H1 (cell line): ENCODE data around the gene IL17REL. TPM values are rescaled to one million over a fixed set of nuclear protein-coding genes. Genes with fewer than 3 reads are reported as not detected.

Source experiments
- RNF2 ChIP-seq: fragments of 200-900, 300-1000 bp; sonication (generic); IDR thresholded peaks from 2 replicates; pipeline ENCODE4 v1.7.1; 2016; ENCODE audit warnings: borderline replicate concordance, low read depth, mild to moderate bottlenecking, antibody characterized with exemption, low read length; ENCODE audit not compliant: poor library complexity, severe bottlenecking; ENCODE audit errors: missing control alignments
- SP2 ChIP-seq: IDR thresholded peaks from 2 replicates; pipeline ENCODE4 v1.6.1; 2012; ENCODE audit warnings: mild to moderate bottlenecking, low read length, inconsistent platforms
- TAF7 ChIP-seq: optimal IDR thresholded peaks from 2 replicates; pipeline ENCODE3; 2011; ENCODE audit warnings: low read depth, mild to moderate bottlenecking, inconsistent platforms, low read length, moderate library complexity, borderline replicate concordance
- YY1 ChIP-seq: IDR thresholded peaks from 2 replicates; pipeline ENCODE4 v1.6.1; 2011; ENCODE audit warnings: low read depth, mild to moderate bottlenecking, low read length
- polyA plus RNA-seq, 7 experiments: library from polyadenylated mRNA; depleted of rRNA in 3 of 7; stranded (reverse) in 5 of 7; unstranded in 2 of 7; fragments of >200 nt in 5 of 7; fragments of 200-250 nt in 2 of 7; gene quantifications; 1 replicate in 5 of 7; 2 replicates in 1 of 7; 4 replicates in 1 of 7; pipeline versions ENCODE4 v1.2.1 to v1.2.3, GENCODE V29; 2011 to 2013; ENCODE audit warnings: missing spikeins in 2 of 7, mixed read lengths in 2 of 7
- total RNA-seq: library from RNA; stranded (reverse); fragmentation: NEBNext Ultra II Directional; extraction: Animal tissue kit (Norgen Biotek cat#: 25700); gene quantifications from 2 replicates; pipeline ENCODE4 v1.2.1, GENCODE V29; 2021
- TF ChIP-seq, protein P1 (sequence below): IDR thresholded peaks from 2 replicates; pipeline ENCODE4 v1.6.1; 2012; ENCODE audit warnings: inconsistent platforms

IL17REL gene
- total and polyA plus RNA-seq, 2 of the 8 experiments (the other 6 are each of a cell fraction or from before 2014, with no cell fraction given): 0.15 to 0.20 TPM

DNA sequence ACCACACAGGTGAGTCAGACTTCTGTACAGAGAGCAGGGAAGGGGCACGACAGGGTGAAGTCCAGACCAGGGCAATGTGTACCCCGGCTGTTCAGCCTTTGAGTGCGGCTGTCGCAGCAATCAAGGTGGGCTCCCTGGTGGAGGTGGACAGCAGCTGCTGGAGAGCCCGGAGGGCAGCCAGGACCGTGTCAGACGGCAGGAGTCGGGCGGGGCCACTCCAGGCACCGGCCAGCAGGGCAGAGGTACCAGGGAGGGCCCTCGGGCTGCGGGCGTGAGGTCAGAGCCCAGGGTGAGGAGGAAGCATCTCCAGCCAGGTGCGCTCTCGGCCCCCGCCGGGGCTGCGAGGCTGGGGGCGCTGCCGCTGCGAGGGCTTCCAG, 52.8 kb downstream of the IL17REL start (continued):
- TF ChIP-seq RNF2 (no peak), SP2 (no peak), TAF7 (no peak), YY1 (no peak)
- TF ChIP-seq, protein P1, sequence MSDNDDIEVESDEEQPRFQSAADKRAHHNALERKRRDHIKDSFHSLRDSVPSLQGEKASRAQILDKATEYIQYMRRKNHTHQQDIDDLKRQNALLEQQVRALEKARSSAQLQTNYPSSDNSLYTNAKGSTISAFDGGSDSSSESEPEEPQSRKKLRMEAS: no peak
